ENCODE measurements around the gene HRC.

Gene HRC

GRCh38 chr19:49133621-49134454, 21.4 kb downstream of the HRC start:
- DNase-seq (ENCODE audit: low read depth): no peak
- peak overlapping the region; percentile 50 for H3K4me3 ChIP-seq (ENCODE audit: low read depth, low read length)
- TF ChIP-seq CTCF (IDR thresholded peaks at IDR 0.05; ENCODE audit: control insufficient read depth, extremely low read depth, insufficient read depth): no peak

GRCh38 chr19:49132974-49133609, 22.1 kb downstream of the HRC start:
- peak overlapping the region; percentile 50 for H3K4me3 ChIP-seq (ENCODE audit: low read depth, low read length)
- DNase-seq (ENCODE audit: low read depth): no peak
- TF ChIP-seq CTCF (IDR thresholded peaks at IDR 0.05; ENCODE audit: control insufficient read depth, extremely low read depth, insufficient read depth): no peak

- no peak for TF ChIP-seq CTCF (IDR thresholded peaks at IDR 0.05; ENCODE audit: control insufficient read depth, extremely low read depth, insufficient read depth)
- DNase-seq (ENCODE audit: low read depth): no peak
- H3K4me3 ChIP-seq (ENCODE audit: low read depth, low read length): no peak overlapping the region
These were observed 24.9 kb downstream of the HRC start for GRCh38 chr19:49130325-49130724.

- no peak for DNase-seq (ENCODE audit: low read depth)
- peak overlapping the region; percentile 54 for H3K4me3 ChIP-seq (ENCODE audit: low read depth, low read length)
- TF ChIP-seq CTCF (IDR thresholded peaks at IDR 0.05; ENCODE audit: control insufficient read depth, extremely low read depth, insufficient read depth): no peak
These were observed 26.0 kb downstream of the HRC start for GRCh38 chr19:49129238-49129583.

GRCh38 chr19:49128545-49129237, 26.5 kb downstream of the HRC start:
- no peak for DNase-seq (ENCODE audit: low read depth)
- peak overlapping the region; percentile 54 for H3K4me3 ChIP-seq (ENCODE audit: low read depth, low read length)

More at GRCh38 chr19:49128545-49129237, 26.5 kb downstream of the HRC start:
- no peak for TF ChIP-seq CTCF (IDR thresholded peaks at IDR 0.05; ENCODE audit: control insufficient read depth, extremely low read depth, insufficient read depth)

Measured in LNCaP clone FGC (cell line).